IMR-90 (cell line): ENCODE results near the gene SLC12A8. TPM values are rescaled to one million over a fixed set of nuclear protein-coding genes. Genes with fewer than 3 reads are reported as not detected.

Experiments used
- ATAC-seq: fragments of 200-7000 bp; cut with Tn5 transposase; 2 replicates; pipeline ENCODE4 v1.9.1; 2020; ENCODE audit warnings: low read depth, mild to moderate bottlenecking, moderate library complexity
- BruUV-seq: library from RNA; stranded (reverse); fragments of 400-500 nt; replicated peaks from 2 replicates; lab custom pipeline; 2021; lab: Mats Ljungman, UMichigan
- CTCF ChIA-PET: fragments of 300-600 bp; formaldehyde crosslinking; extraction: SDS; loops from one replicate; lab custom pipeline; 2021; ENCODE audit warnings: antibody characterized with exemption; lab: Yijun Ruan, JAX
- POLR2A ChIA-PET: fragments of 300-600 bp; sonication (Branson Sonifier 250); formaldehyde crosslinking; loops from one replicate; lab custom pipeline; 2022; ENCODE audit warnings: antibody characterized with exemption; ENCODE audit not compliant: unreplicated experiment; lab: Charles Lee
- DNase-seq: peaks from one replicate; pipeline ENCODE4 v3.0.0; 2013
- H2AFZ ChIP-seq: replicated peaks from 2 replicates; pipeline ENCODE3; 2013; ENCODE audit warnings: low read length, mild to moderate bottlenecking; ENCODE audit not compliant: poor library complexity
- H2AK5ac ChIP-seq: 2 replicates; pipeline ENCODE4 v1.6.1; 2013; ENCODE audit warnings: low read depth, low read length, inconsistent platforms
- H2AK9ac ChIP-seq: replicated peaks from 2 replicates; pipeline ENCODE3; 2013; ENCODE audit warnings: mild to moderate bottlenecking, low read depth, low read length, moderate library complexity; ENCODE audit not compliant: poor library complexity
- H2BK120ac ChIP-seq: 2 replicates; pipeline ENCODE4 v1.6.1; 2013; ENCODE audit warnings: low read depth, low read length, inconsistent platforms
- H2BK15ac ChIP-seq: 3 replicates; pipeline ENCODE4 v1.6.1; 2013; ENCODE audit warnings: low read depth, low read length, inconsistent platforms
- H2BK20ac ChIP-seq: 2 replicates; pipeline ENCODE4 v1.6.1; 2013; ENCODE audit warnings: low read depth, mild to moderate bottlenecking, inconsistent platforms, low read length, moderate library complexity
- H2BK5ac ChIP-seq: 2 replicates; pipeline ENCODE4 v1.6.1; 2013; ENCODE audit warnings: mild to moderate bottlenecking, low read depth, low read length, inconsistent platforms; ENCODE audit not compliant: poor library complexity, severe bottlenecking
- H3K14ac ChIP-seq: replicated peaks from 2 replicates; pipeline ENCODE4 v1.6.1; 2013; ENCODE audit warnings: low read depth, low read length, inconsistent platforms
- H3K18ac ChIP-seq: 2 replicates; pipeline ENCODE4 v1.6.1; 2013; ENCODE audit warnings: low read depth, low read length, control low read depth
- H3K23ac ChIP-seq: 2 replicates; pipeline ENCODE4 v1.6.1; 2013; ENCODE audit warnings: low read depth, low read length, inconsistent platforms
- H3K27ac ChIP-seq: 2 replicates; pipeline ENCODE4 v1.5.1; 2013; ENCODE audit warnings: mild to moderate bottlenecking, control low read depth, low read length; ENCODE audit not compliant: insufficient read depth
- H3K27me3 ChIP-seq: 2 replicates; pipeline ENCODE4 v1.6.1; 2013; ENCODE audit warnings: low read length; ENCODE audit not compliant: control insufficient read depth, insufficient read depth
- H3K36me3 ChIP-seq: 2 replicates; pipeline ENCODE4 v1.6.1; 2013; ENCODE audit warnings: low read length, mixed read lengths; ENCODE audit not compliant: control insufficient read depth, insufficient read depth
- H3K4ac ChIP-seq: 2 replicates; pipeline ENCODE4 v1.6.1; 2013; ENCODE audit warnings: low read depth, low read length, inconsistent platforms
- H3K4me1 ChIP-seq: 2 replicates; pipeline ENCODE4 v1.6.1; 2013; ENCODE audit warnings: low read length, mixed read lengths; ENCODE audit not compliant: control insufficient read depth, insufficient read depth
- H3K4me2 ChIP-seq: 2 replicates; pipeline ENCODE4 v1.6.1; 2013; ENCODE audit warnings: low read depth, mild to moderate bottlenecking, control low read depth, low read length, moderate library complexity
- H3K4me3 ChIP-seq: 2 replicates; pipeline ENCODE4 v1.5.1; 2013; ENCODE audit warnings: low read depth, mild to moderate bottlenecking, control low read depth, low read length, moderate library complexity; ENCODE audit not compliant: insufficient read depth
- H3K56ac ChIP-seq: 2 replicates; pipeline ENCODE4 v1.6.1; 2013; ENCODE audit warnings: low read length, inconsistent platforms; ENCODE audit not compliant: insufficient read depth; ENCODE audit errors: extremely low read depth
- H3K79me1 ChIP-seq, 2 experiments: 2 replicates each; pipeline ENCODE4 v1.6.1; 2013; ENCODE audit warnings: low read length in 2 of 2, inconsistent platforms in 1 of 2, low read depth in 1 of 2
- H3K9ac ChIP-seq: 2 replicates; pipeline ENCODE4 v1.6.1; 2013; ENCODE audit warnings: low read depth, low read length, control low read depth
- H3K9me1 ChIP-seq: 2 replicates; pipeline ENCODE4 v1.6.1; 2013; ENCODE audit warnings: low read length, inconsistent platforms; ENCODE audit not compliant: insufficient read depth
- H3K9me3 ChIP-seq: 2 replicates; pipeline ENCODE4 v1.6.1; 2013; ENCODE audit warnings: low read length; ENCODE audit not compliant: control insufficient read depth, insufficient read depth
- H4K20me1 ChIP-seq: 2 replicates; pipeline ENCODE4 v1.6.1; 2013; ENCODE audit warnings: low read length, inconsistent platforms; ENCODE audit not compliant: insufficient read depth
- H4K5ac ChIP-seq: 2 replicates; pipeline ENCODE4 v1.6.1; 2013; ENCODE audit warnings: mild to moderate bottlenecking, low read depth, low read length, control low read depth
- H4K8ac ChIP-seq, 2 experiments: 2 replicates each; pipeline ENCODE4 v1.6.1; 2013; ENCODE audit warnings: low read depth in 2 of 2, low read length in 2 of 2, control low read depth in 1 of 2, inconsistent platforms in 1 of 2
- H4K91ac ChIP-seq: 2 replicates; pipeline ENCODE4 v1.6.1; 2013; ENCODE audit warnings: low read depth, low read length, inconsistent platforms; ENCODE audit not compliant: insufficient read depth
- BHLHE40 ChIP-seq: fragments of 150-350 bp; IDR thresholded peaks from 2 replicates; pipeline ENCODE4 v1.6.1; 2016; ENCODE audit warnings: mild to moderate bottlenecking, low read depth, low read length
- CEBPB ChIP-seq: IDR thresholded peaks from 2 replicates; pipeline ENCODE4 v1.6.1; 2012; ENCODE audit warnings: low read depth, low read length, improper control_type of control experiment
- CHD1 ChIP-seq: IDR thresholded peaks from 2 replicates; pipeline ENCODE4 v1.6.1; 2012; ENCODE audit warnings: low read depth, low read length, improper control_type of control experiment
- FOS ChIP-seq: fragments of 150-350 bp; IDR thresholded peaks from 2 replicates; pipeline ENCODE4 v1.6.1; 2016; ENCODE audit warnings: low read depth, low read length
- MAFK ChIP-seq: IDR thresholded peaks from 2 replicates; pipeline ENCODE4 v1.6.1; 2012; ENCODE audit warnings: low read depth, low read length, improper control_type of control experiment
- MAZ ChIP-seq: IDR thresholded peaks from 2 replicates; pipeline ENCODE4 v1.6.1; 2012; ENCODE audit warnings: low read depth, mild to moderate bottlenecking, low read length, improper control_type of control experiment, moderate library complexity, borderline replicate concordance
- MXI1 ChIP-seq: IDR thresholded peaks from 2 replicates; pipeline ENCODE4 v1.6.1; 2012; ENCODE audit warnings: low read depth, mild to moderate bottlenecking, low read length, moderate library complexity, borderline replicate concordance
- NFE2L2 ChIP-seq: fragments of 150-350 bp; IDR thresholded peaks from 2 replicates; pipeline ENCODE4 v1.6.1; 2016; ENCODE audit warnings: low read depth, mild to moderate bottlenecking, low read length
- POLR2A ChIP-seq: IDR thresholded peaks from 2 replicates; pipeline ENCODE4 v1.6.1; 2012; ENCODE audit warnings: mild to moderate bottlenecking, low read depth, low read length
- RAD21 ChIP-seq: IDR thresholded peaks from 2 replicates; pipeline ENCODE4 v1.6.1; 2012; ENCODE audit warnings: low read length, improper control_type of control experiment
- RCOR1 ChIP-seq: IDR thresholded peaks from 2 replicates; pipeline ENCODE4 v1.6.1; 2012; ENCODE audit warnings: mild to moderate bottlenecking, low read length, improper control_type of control experiment; ENCODE audit not compliant: insufficient replicate concordance
- RFX5 ChIP-seq: IDR thresholded peaks from 2 replicates; pipeline ENCODE4 v1.8.0; 2012; ENCODE audit warnings: low read depth, mild to moderate bottlenecking, low read length, moderate library complexity
- SMC3 ChIP-seq: fragments of 150-350 bp; IDR thresholded peaks from 2 replicates; pipeline ENCODE4 v1.6.1; 2016; ENCODE audit warnings: low read depth, mild to moderate bottlenecking, antibody characterized with exemption, low read length, moderate library complexity
- WGBS, 2 experiments: methylation state at CpG; one replicate each; pipeline versions ENCODE4 v1.1.5 to v1.1.7; 2013; ENCODE audit warnings: missing lambda C conversion rate in 2 of 2; ENCODE audit not compliant: insufficient read length in 1 of 2; ENCODE audit errors: extremely low coverage in 2 of 2; 5-methylcytosine and 5-hydroxymethylcytosine counted together
- dilution Hi-C: fragments of 300-500 bp; cut with HindIII; formaldehyde crosslinking; loops from one replicate; pipeline ENCODE4 v1.14.3; 2018; ENCODE audit warnings: low sequenced_read_pairs; ENCODE audit not compliant: unreplicated experiment
- in situ Hi-C: fragments of 300-500 bp; cut with MboI; formaldehyde crosslinking; loops from 3 replicates; pipeline ENCODE4 v1.14.3; 2019; ENCODE audit warnings: low sequenced_read_pairs, inconsistent platforms, mixed read lengths
- intact Hi-C: fragments of 100-400 bp; cut with micrococcal nuclease; formaldehyde crosslinking; loops from 2 replicates; pipeline ENCODE4 v1.10.0; 2022
- polyA plus RNA-seq, 3 experiments: library from polyadenylated mRNA; depleted of rRNA; stranded (reverse); fragments of >200 nt; gene quantifications; 2 replicates each; pipeline ENCODE4 v1.2.3, GENCODE V29; 2012; ENCODE audit warnings: low replicate concordance in 1 of 3
- total RNA-seq: library from RNA; depleted of rRNA; stranded (reverse); fragments of >200 nt; gene quantifications from 2 replicates; pipeline ENCODE4 v1.2.3, GENCODE V29; 2012
- TF ChIP-seq, protein P1 (sequence below): fragments of 150-350 bp; IDR thresholded peaks from 2 replicates; pipeline ENCODE4 v1.6.1; 2016; ENCODE audit warnings: low read depth, mild to moderate bottlenecking, low read length, moderate library complexity, borderline replicate concordance
- TF ChIP-seq, protein P2 (sequence below): conservative IDR thresholded peaks from 2 replicates; pipeline ENCODE4 v1.5.1; 2012; ENCODE audit warnings: mild to moderate bottlenecking, low read depth, low read length, improper control_type of control experiment
- TF ChIP-seq, protein P3 (sequence below): fragments of 150-350 bp; IDR thresholded peaks from 2 replicates; pipeline ENCODE4 v1.6.1; 2017; ENCODE audit warnings: mild to moderate bottlenecking, antibody characterized with exemption, low read length, low read depth

SLC12A8 gene
- total and polyA plus RNA-seq, 2 of the 4 experiments (the other 2 are of a cell fraction) = 2.2 to 4.3 TPM

DNA sequence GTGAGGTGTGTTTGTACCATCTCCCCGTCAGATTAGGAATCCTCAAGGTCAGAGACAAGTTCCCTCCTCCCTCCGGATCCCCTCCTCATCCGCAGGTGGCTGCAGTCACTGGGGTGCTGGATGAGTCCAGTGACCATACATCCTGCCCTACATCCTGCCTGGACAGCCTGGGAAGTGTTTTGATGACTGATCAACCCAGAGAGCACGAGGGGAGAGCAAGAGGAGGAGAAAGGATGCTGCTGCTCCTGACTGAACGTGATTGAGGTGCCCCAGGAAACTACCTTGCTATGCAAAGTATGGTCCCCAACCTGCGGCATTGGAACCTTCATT is 65.1 kb downstream of the SLC12A8 start:
- Histone ChIP-seq H3K18ac (no peak overlapping the region), H2AK5ac (peak overlapping the region; percentile 48; the same call in 1 of the 2 replicates), H3K4me3 (no peak overlapping the region), H3K36me3 (no peaks in the 10 kb centered on the region), H3K27me3 (no peaks in the 10 kb centered on the region), H3K4me2 (no peak overlapping the region), H2BK20ac (no peak overlapping the region), H4K20me1 (no peaks in the 10 kb centered on the region), H2AFZ (no peak overlapping the region), H2BK120ac (peak overlapping the region; percentile 44; the same call in 1 of the 2 replicates), H2BK15ac (peak overlapping the region; percentile 32; the same call in 1 of the 3 replicates), H3K23ac (no peak overlapping the region), H3K4ac (peak overlapping the region; percentile 19), H2BK5ac (no peak overlapping the region), H2AK9ac (no peak overlapping the region), H4K91ac (peak overlapping the region; percentile 22; the same call in 1 of the 2 replicates), H3K14ac (no peak overlapping the region; the same call in 1 of the 2 replicates), H3K9ac (no peak overlapping the region), H3K9me1 (peaks cover 16% of the 10 kb centered on the region), H3K4me1 (peaks cover 19% of the 10 kb centered on the region), H3K56ac (no peak overlapping the region), H4K8ac (no peak overlapping the region), H4K5ac (no peak overlapping the region), H3K27ac (no peak overlapping the region), H3K79me1 (no peaks in the 10 kb centered on the region), H3K9me3 (no peaks in the 10 kb centered on the region; the same call in 1 of the 2 replicates)
- BruUV-seq = no TSS peak
- intact Hi-C loops = no loop called here
- ChIA-PET CTCF (no interaction called here), POLR2A (no interaction called here)
- dilution Hi-C loops = no loop called here
- TF ChIP-seq RAD21 (no peak), CEBPB (no peak), MAZ (no peak), CHD1 (no peak), FOS (no peak), MAFK (no peak), SMC3 (no peak), RFX5 (no peak), NFE2L2 (no peak), POLR2A (no peak), BHLHE40 (no peak), RCOR1 (no peak), MXI1 (no peak)
- TF ChIP-seq, protein P1, sequence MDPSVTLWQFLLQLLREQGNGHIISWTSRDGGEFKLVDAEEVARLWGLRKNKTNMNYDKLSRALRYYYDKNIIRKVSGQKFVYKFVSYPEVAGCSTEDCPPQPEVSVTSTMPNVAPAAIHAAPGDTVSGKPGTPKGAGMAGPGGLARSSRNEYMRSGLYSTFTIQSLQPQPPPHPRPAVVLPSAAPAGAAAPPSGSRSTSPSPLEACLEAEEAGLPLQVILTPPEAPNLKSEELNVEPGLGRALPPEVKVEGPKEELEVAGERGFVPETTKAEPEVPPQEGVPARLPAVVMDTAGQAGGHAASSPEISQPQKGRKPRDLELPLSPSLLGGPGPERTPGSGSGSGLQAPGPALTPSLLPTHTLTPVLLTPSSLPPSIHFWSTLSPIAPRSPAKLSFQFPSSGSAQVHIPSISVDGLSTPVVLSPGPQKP = no peak
- TF ChIP-seq, protein P2, sequence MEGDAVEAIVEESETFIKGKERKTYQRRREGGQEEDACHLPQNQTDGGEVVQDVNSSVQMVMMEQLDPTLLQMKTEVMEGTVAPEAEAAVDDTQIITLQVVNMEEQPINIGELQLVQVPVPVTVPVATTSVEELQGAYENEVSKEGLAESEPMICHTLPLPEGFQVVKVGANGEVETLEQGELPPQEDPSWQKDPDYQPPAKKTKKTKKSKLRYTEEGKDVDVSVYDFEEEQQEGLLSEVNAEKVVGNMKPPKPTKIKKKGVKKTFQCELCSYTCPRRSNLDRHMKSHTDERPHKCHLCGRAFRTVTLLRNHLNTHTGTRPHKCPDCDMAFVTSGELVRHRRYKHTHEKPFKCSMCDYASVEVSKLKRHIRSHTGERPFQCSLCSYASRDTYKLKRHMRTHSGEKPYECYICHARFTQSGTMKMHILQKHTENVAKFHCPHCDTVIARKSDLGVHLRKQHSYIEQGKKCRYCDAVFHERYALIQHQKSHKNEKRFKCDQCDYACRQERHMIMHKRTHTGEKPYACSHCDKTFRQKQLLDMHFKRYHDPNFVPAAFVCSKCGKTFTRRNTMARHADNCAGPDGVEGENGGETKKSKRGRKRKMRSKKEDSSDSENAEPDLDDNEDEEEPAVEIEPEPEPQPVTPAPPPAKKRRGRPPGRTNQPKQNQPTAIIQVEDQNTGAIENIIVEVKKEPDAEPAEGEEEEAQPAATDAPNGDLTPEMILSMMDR = no peak
- TF ChIP-seq, protein P3, sequence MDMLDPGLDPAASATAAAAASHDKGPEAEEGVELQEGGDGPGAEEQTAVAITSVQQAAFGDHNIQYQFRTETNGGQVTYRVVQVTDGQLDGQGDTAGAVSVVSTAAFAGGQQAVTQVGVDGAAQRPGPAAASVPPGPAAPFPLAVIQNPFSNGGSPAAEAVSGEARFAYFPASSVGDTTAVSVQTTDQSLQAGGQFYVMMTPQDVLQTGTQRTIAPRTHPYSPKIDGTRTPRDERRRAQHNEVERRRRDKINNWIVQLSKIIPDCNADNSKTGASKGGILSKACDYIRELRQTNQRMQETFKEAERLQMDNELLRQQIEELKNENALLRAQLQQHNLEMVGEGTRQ = no peak
- DNase-seq = peak; percentile 40
- no peak for ATAC-seq
- WGBS, 2 experiments = 86% methylated on average over 1 of the region's 6 CpGs; no CpG with 5 or more reads in 1 of the 2 experiments
- in situ Hi-C loops = no loop called here
